KOPT-K1 (cell line): Measurements from ENCODE around the gene SEPTIN8.

ENCODE experiments used
- H3K27ac ChIP-seq: fragments of 200-600 bp; sonication (generic); 2 replicates; pipeline ENCODE4 v1.5.1; 2016; ENCODE audit warnings: antibody characterized with exemption, mild to moderate bottlenecking, low read depth, low read length; ENCODE audit not compliant: poor library complexity, severe bottlenecking
- H3K36me3 ChIP-seq: fragments of 200-600 bp; sonication (generic); 2 replicates; pipeline ENCODE4 v1.5.1; 2017; ENCODE audit warnings: antibody characterized with exemption, mild to moderate bottlenecking, low read length, moderate library complexity; ENCODE audit not compliant: insufficient read depth
- H3K9me3 ChIP-seq: fragments of 200-600 bp; sonication (generic); 2 replicates; pipeline ENCODE4 v1.5.1; 2017; ENCODE audit warnings: antibody characterized with exemption, low read length, mild to moderate bottlenecking; ENCODE audit not compliant: insufficient read depth, poor library complexity, severe bottlenecking

Gene SEPTIN8

GRCh38 chr5:132754947-132755346, 22.1 kb downstream of the SEPTIN8 start:
- H3K27ac ChIP-seq: no peak overlapping the region
- no peaks in the 10 kb centered on the region for H3K9me3 ChIP-seq
- peaks cover 29% of the 10 kb centered on the region for H3K36me3 ChIP-seq

- H3K9me3 ChIP-seq: no peaks in the 10 kb centered on the region
- H3K27ac ChIP-seq: peak overlapping the region; percentile 27
- peaks cover 21% of the 10 kb centered on the region for H3K36me3 ChIP-seq
Observed at GRCh38 chr5:132754111-132754510, 22.9 kb downstream of the SEPTIN8 start.

GRCh38 chr5:132753135-132753987, 23.7 kb downstream of the SEPTIN8 start:
- Histone ChIP-seq H3K27ac (peak overlapping the region; percentile 57), H3K9me3 (no peaks in the 10 kb centered on the region), H3K36me3 (peaks cover 13% of the 10 kb centered on the region)

- H3K36me3 ChIP-seq: peaks cover 6% of the 10 kb centered on the region; the same call in 1 of the 2 replicates
- no peaks in the 10 kb centered on the region for H3K9me3 ChIP-seq
- H3K27ac ChIP-seq: peak overlapping the region; percentile 57
Observed at GRCh38 chr5:132752581-132753125, 24.4 kb downstream of the SEPTIN8 start.

- no peak overlapping the region for H3K27ac ChIP-seq
Observed at GRCh38 chr5:132751971-132752580, 25.0 kb downstream of the SEPTIN8 start.

GRCh38 chr5:132751444-132751843, 25.6 kb downstream of the SEPTIN8 start:
- no peak overlapping the region for H3K27ac ChIP-seq
- H3K36me3 ChIP-seq: no peaks in the 10 kb centered on the region
- no peaks in the 10 kb centered on the region for H3K9me3 ChIP-seq

More at GRCh38 chr5:132751971-132752580, 25.0 kb downstream of the SEPTIN8 start:
- H3K36me3 ChIP-seq: 0 out of 2 replicates have a peak, but pooled peaks cover under 1% of the 10 kb centered on the region
- no peaks in the 10 kb centered on the region for H3K9me3 ChIP-seq

GRCh38 chr5:132750471-132751230, 26.4 kb downstream of the SEPTIN8 start:
- Histone ChIP-seq H3K9me3 (no peaks in the 10 kb centered on the region), H3K27ac (no peak overlapping the region), H3K36me3 (no peaks in the 10 kb centered on the region)

GRCh38 chr5:132749506-132749905, 27.5 kb downstream of the SEPTIN8 start:
- no peaks in the 10 kb centered on the region for H3K36me3 ChIP-seq
- H3K27ac ChIP-seq: no peak overlapping the region
- no peaks in the 10 kb centered on the region for H3K9me3 ChIP-seq

GRCh38 chr5:132748522-132749000, 28.5 kb downstream of the SEPTIN8 start:
- Histone ChIP-seq H3K9me3 (no peaks in the 10 kb centered on the region), H3K36me3 (no peaks in the 10 kb centered on the region), H3K27ac (no peak overlapping the region)

- Histone ChIP-seq H3K27ac (no peak overlapping the region), H3K9me3 (no peaks in the 10 kb centered on the region), H3K36me3 (no peaks in the 10 kb centered on the region)
Observed at GRCh38 chr5:132747616-132748440, 29.2 kb downstream of the SEPTIN8 start.

GRCh38 chr5:132746954-132747615, 30.0 kb downstream of the SEPTIN8 start, which contains the start of gene CCNI2:
Gene CCNI2 (plus strand): TSS chr5:132747426. CDS start chr5:132747496, 70 bp downstream.
- H3K27ac ChIP-seq: no peak within 1 kb of the TSS
- no peaks in the 10 kb centered on the region for H3K36me3 ChIP-seq
- peaks cover 5% of the 10 kb centered on the region for H3K9me3 ChIP-seq

- peaks cover 6% of the 10 kb centered on the region for H3K9me3 ChIP-seq
- no peaks in the 10 kb centered on the region for H3K36me3 ChIP-seq
- H3K27ac ChIP-seq: no peak overlapping the region
Observed at GRCh38 chr5:132746592-132746953, 30.5 kb downstream of the SEPTIN8 start.

- H3K27ac ChIP-seq: no peak overlapping the region
Observed at GRCh38 chr5:132744659-132745058, 32.4 kb downstream of the SEPTIN8 start.

GRCh38 chr5:132742626-132743025, 34.4 kb downstream of the SEPTIN8 start:
- Histone ChIP-seq H3K9me3 (peaks cover 6% of the 10 kb centered on the region), H3K36me3 (no peaks in the 10 kb centered on the region), H3K27ac (no peak overlapping the region)

More at GRCh38 chr5:132744659-132745058, 32.4 kb downstream of the SEPTIN8 start:
- H3K36me3 ChIP-seq: no peaks in the 10 kb centered on the region
- H3K9me3 ChIP-seq: peaks cover 6% of the 10 kb centered on the region
